Measurements from ENCODE around the gene LRRIQ4.

Gene LRRIQ4

DNA sequence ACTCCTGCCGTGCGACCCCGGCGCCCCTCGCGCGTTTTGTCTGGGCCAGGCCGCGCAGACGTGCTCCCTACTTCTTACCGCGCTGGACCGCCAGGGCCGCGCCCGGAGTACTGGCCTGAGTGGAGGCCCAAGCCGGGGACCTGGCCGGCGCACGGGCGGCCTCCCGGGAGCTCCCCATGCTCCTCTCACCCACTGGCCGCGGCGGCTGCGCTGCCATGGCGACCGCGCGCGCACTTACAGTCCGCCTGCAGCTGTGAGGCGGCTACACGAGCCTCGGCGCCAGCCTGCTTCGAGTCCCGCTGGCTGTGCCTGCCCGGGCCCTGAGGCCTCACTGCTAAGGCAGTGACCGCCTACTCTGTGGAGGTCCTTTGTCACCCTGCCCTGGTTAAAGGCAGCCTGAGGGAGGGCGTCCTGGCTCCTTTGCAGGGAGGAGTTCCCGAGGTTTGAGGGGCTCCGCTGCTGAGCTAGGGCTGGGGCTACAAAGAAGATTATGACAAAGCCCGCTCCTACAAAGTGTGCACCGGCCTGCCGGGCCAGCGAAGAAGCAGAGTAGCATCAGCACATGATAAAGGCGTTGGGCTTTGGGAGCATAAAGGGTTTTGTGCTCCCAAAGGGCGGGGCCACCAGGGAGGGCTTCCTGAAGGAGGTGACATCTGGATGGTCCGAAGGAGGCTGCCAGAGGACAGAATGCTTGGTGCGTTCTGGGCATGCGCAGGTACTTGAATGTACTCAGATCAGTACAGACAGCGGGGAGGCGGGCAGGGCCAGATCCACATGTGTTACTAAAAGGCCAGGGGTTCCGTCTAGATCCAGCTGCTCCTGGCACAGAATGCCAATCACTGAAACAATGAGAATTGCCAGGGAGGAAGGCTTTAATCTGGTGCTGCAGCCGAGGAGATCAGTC lies at the start of gene LRRIQ4, which contains the start of gene LRRC34:
Gene LRRIQ4 (plus strand): TSS at position 539 of the 904 bp plus-strand sequence. CDS start 9,052 bp downstream, outside the sequence.
Gene LRRC34 (minus strand): TSS at position 573 of the 904 bp plus-strand sequence. CDS start 356 bp downstream, at position 217.
- DNase-seq: peak; percentile 69

DNA sequence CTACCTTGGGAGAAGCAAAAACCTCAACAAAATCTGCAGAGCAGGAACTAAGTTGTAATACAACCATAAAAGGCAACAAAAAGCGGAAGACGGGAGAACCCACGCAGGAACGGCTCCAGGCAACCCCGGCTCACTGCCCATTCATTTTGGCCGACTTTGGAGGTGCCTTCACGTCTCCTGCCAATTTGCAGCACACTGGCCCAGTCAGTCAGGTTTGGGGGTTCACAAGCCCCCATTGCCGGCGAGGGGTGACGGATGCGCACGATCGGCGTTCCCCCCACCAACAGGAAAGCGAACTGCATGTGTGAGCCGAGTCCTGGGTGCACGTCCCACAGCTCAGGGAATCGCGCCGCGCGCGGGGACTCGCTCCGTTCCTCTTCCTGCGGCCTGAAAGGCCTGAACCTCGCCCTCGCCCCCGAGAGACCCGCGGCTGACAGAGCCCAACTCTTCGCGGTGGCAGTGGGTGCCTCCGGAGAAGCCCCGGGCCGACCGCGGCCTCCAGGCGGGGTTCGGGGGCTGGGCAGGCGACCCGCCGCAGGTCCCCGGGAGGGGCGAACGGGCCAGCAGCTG lies 48.3 kb upstream of the LRRIQ4 start:
- peak; percentile 70 for DNase-seq

DNA sequence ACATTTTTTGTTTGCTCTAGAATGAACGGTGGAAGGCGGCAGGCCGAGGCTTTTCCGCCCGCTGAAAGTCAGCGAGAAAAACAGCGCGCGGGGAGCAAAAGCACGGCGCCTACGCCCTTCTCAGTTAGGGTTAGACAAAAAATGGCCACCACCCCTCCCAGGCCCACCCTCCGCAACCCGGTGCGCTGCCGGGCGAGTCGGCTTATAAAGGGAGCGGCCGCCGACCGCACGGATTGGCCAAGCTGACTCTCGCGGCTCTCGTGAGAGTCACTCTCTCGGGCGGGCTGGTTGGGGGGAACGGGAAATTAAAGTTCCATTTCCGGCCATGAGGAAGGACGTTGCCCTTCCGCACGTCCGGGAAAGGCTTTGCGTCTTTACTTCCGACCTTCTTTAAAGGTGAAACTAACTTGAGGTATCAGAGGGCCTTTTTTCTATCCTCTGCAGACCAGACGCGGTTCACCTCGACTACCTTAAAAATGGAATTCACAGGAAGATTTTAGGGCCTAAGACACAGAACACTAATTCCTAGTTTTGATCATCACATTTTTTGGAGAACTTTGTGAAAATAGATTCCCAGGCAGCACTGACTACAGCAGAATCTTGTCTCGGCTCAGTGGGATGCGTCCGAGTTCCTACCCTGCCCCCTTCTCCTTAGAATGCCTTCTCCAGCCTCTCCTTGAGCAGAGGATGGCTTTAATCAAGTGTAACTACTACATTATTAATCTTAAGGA lies 47.6 kb upstream of the LRRIQ4 start, which contains the start of gene TERC:
Gene TERC (minus strand): TSS at position 179 of the 731 bp plus-strand sequence.
- DNase-seq: peak; percentile 96

DNA sequence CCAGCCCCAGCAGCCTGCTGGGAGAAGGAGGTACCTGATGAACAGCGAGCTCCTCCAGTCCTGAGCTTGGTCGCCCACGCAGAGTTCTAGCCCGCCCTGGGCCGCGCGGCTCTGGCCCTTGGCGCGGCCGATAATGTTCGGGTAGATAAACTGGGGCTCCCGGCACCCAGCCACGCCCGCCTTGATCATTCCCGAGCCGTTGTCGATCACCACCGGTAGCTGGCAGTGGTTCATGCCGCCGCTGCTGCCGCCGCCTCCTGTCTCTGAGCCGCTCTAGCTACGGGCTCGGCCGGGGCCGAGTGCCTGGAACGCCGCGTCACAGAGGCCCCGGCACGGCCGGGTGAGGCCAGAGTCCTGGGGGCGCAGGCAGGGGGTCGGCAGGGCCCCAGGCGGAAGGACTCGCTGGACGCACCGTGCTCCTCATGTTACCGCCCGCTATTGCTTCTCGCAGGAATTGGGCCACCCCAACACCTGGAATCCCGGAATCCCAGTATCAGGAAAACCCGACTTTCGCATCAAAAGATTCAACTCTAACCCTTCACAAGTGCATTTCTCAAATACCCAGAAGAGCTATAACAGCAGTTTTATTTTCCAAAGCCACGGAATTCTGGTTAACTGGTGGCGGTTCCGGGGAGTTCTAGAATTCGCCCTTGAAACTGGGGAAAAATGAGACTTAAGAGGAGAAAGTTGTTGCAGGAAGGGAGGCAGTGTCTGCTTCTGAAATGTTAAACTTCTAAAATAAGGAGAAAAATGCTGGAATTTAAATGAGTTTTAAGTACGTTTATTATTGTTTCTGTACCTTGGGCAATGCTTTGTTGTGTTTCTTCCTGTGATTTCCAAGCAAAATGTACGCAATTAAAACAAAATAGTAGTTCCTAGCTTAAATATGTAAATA lies 43.1 kb upstream of the LRRIQ4 start, which contains the start of gene ACTRT3:
Gene ACTRT3 (minus strand): TSS at position 275 of the 895 bp plus-strand sequence. CDS start 41 bp downstream, at position 234.
- DNase-seq: peak; percentile 70

DNA sequence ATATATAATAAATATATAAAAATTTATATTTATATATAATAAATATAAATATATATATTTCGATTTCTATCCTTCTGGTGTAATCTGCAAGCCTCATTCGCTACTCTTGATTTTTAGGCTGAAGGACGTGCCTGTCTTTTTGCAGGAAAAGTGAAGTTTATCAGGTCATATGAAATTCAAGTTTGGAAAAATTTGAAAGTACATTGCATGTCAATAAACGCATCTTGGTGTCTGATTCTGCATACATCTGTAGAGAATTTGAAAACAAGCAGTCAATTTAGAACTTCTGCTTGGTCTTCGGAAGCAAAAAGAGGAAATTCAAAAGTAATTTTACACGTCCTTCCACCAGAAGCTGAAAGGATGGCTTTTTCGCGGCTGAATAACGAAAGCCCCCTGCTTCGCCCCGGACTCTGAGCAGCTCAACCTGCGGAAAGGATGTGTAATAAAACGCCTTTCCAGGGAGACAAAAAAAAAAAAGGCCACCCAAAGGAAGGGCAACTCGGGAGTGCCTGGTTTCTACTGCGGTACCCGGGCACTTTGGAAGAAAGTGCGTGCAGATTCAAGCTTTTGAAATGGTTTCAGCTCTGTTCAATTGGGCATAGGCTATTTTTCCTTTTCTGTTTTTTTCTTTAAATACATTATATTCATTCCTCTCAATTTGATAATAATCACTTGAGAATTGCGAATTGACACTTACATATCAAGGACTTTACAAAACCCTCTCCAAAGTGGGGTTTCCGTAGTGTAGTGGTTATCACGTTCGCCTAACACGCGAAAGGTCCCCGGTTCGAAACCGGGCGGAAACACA lies 41.0 kb upstream of the LRRIQ4 start:
- peak; percentile 91 for DNase-seq

DNA sequence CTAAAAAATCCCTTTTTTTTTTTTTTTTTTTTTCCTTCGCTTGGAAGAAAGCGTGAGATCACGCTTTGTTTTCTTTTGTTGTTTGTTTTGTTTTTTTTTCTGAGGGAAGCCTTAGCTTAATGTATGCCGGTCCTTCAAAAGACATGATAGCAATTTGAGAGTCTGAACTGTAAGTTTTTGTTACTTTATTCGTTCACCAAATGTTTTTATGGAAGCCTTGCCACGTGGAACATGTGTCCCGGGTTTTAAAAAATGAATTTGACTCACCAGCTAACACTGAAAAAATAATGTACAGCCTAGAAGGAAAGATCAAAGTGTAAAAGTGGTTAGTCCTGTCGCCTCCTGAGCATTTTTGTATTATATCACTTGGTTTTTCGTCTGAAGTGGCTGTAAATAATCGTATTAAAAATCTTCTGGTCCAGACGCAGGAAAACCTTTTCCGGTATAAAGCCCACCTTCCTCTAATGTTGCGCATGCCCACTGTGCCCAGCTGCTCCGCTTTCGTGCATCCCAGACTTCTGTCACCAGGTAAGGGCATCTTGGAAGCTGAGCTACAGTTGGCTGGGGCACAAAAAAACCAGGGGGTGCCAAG lies 40.3 kb upstream of the LRRIQ4 start:
- no peak for DNase-seq

DNA sequence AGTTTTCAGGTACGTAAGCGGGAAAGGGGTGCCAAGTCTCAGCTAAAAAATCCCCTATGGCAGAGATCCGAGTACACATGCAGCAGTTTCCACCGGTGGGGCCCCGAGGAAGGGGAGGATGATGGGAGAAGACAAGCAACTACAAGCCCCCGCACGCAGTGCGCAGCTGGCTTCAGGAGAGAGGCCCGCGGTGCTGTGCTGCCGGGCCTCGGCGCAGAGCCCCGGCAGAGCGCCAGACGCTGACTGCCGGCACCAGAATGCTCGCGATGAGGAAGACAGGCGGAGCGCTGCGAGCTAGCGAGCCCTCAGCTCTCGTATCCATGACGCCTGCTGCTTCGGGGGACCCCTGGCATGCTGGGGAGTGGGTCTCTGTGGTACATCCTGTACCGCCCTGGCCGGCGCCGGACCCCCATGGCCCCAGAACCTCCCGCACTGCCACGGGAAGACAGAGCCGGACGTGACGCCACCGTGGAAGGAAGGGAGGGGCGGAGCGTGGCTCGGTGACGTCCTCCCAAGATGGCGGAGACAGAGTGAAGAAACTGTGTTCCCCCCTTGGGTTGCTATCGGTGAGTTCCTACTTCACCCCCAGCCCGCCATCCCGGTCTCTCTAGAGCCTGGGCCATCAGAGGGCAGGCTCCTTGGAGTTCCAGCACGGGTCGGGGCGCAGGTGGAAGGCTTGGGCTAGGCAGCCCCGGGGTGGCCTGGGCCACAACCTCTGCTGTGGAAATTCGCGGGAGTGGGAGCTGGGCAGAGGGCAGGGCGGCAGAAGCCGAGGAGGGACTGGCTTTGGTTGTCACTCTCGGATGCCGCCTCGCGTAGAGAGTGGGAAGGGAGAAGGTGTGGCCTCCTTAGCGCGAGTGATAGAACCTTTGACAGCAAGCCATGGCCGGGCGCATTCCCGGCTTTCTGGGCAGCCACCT lies 39.5 kb upstream of the LRRIQ4 start, which contains the start of gene MYNN:
Gene MYNN (plus strand): TSS at position 500 of the 920 bp plus-strand sequence. CDS start 900 bp downstream, outside the sequence.
- peak; percentile 92 for DNase-seq

DNA sequence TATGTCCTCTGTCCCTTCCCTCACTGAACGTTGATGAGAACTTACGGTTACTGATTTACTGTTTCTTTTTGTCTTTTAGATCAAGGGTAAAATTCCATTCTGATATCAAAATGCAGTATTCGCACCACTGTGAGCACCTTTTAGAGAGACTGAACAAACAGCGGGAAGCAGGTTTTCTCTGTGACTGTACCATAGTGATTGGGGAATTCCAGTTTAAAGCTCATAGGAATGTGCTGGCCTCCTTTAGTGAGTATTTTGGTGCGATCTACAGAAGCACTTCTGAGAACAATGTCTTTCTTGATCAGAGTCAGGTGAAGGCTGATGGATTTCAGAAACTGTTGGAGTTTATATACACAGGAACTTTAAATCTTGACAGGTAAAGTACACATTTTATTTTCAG lies 38.5 kb upstream of the LRRIQ4 start:
- DNase-seq: peak; percentile 16

DNA sequence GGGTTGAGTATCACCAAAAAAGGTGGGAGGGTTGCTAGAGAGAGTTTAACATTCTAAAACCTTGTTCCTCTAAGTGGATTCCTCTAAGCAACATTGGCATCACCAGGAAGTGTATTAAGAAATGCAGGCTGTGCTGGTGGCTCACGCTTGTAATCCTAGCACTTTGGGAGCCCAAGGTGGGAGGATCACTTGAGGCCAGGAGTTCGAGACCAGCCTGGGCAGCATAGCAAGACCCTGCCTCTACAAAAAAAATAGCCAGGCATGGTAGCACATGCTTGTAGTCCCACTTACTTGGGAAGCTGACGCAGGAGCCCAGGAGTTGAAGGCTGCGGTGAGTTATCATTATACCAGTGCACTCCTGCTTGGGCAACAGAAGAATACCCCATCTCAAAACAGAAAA lies 34.8 kb upstream of the LRRIQ4 start:
- no peak for DNase-seq

DNA sequence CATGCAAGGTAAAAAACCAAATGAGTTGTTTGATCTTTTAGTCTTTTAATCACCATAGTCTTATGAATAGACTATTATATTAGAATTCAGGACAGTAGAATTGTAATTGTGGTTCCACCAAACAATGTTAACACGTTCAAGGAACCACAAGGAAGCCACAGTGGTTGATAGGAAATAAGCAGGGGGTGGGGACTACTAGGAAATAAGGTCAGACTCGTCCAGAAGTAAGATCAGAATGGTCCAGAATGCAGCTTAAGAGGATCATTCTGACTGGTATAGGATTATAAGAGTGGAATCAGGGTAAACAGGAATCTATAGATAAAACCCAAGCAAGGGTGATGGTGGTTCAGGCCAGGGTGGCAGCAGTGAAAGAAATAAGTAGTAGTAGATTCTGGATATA lies 31.9 kb upstream of the LRRIQ4 start:
- no peak for DNase-seq

DNA sequence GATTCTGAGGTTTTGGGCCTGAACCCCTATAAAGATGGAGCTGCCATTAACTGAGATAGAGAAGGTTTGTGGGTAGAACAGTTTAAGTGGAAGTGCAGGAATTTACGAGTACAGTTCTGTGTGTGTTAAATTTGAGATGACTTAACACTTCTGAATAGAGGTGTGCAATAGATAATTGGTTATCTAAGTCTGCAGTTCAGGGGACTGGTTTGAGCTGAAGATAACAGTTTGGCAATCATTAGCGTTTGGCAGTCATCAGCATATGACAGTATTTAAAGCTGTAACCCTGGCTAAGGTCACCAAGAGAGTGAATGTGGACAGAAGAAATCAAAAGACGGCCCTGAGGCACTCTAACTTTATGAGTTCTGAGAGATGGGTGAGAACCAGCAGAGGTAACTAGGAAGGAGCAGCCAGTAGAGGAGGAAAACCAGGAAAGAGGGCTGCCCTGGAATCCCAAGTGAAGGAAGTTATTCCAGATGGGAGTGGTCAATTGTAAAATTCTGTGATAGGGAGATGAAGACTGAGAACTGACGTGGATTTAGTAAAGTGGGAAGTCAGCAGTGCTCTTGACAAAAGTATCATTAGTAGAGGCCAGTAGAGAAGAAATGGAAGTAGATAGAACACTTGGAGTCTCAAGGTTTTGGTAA lies 31.3 kb upstream of the LRRIQ4 start:
- no peak for DNase-seq

DNA sequence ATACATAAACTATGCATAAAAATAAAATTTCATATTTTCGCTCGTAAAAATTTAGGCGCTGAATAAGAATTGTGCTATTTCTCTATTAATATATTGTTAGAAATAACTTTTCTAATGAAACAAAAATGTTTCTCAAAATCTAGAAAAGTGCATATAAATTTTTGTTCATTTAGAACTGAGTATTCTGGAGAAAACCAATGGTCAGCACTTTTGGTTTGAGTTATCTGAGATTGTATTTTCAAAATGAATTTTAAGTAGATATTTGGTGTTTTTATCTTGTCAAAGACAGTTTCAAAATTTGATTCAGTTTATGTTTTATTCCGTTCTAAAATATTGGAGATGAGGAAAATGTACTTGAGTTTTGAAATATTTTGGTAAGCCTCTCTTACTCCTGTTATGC lies 25.6 kb upstream of the LRRIQ4 start:
- DNase-seq: no peak

DNA sequence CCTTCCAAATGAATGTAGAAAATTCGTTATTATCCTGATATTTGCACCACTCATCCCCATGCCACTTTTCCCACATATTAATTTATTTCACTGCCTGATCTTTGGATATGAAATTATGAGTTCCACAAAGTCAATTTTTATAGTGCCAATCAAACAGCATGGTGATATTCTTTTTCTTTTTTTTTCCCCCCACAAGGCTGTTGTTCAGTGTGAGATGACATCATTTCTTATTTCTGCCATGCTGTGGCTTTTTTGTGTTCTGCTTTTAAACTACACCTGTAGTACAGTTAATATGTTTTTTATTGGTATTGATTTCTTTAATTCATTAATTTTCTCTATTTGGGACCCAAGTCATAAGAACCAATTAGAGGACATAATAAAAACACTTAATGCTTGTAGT lies 24.9 kb upstream of the LRRIQ4 start:
- DNase-seq: no peak

DNA sequence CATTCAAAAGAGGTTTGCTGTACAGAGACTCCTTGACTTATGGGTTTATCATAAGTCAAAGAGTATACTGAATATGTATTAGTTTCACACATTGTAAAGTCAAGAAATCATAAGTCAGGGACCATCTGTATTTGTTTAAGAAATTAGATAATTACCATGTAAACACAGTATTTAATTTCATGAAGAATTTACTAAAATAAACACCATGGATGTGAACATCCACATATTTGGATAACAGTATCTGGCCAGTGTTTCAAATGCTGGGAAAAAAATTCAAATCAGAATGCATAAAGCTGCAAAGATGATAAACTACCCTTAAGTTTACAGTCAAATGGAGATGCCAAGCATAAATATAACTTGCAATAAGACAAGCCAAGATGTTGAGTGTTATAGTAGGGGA lies 22.5 kb upstream of the LRRIQ4 start:
- no peak for DNase-seq

DNA sequence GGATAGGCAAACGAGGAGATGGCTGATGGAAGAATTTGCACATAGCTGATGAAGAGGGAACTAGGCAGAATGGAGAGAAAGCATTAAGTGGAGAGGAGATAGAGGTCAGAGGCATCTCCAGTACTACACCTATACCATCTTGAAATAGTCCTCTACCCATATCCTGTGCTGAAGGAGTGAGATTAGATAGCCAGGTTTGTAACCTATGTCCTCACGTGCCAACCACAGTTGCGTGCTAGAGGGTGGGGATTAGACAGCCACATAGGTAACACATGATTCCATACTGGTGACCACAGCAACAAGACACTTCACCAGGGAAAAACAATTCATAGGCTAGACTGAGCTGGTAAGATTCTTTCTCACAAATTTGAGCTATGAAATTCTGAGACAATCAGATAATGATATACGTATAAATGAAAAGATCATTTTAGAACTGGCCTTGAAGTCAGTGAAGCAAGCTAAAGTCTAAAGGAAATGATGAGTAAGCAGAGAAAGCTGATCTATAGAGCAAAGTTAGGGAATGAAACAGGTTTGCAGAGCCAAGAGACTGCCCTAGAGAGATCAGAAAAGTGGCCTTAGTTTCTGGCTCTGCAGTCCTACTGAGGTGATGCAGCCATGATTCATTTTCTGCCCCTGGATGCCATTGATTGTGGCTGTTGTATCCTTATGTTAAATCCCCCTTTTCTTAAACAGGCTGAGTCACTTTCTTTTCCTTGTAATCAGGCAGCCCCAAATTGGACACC lies 21.8 kb upstream of the LRRIQ4 start:
- DNase-seq: no peak

DNA sequence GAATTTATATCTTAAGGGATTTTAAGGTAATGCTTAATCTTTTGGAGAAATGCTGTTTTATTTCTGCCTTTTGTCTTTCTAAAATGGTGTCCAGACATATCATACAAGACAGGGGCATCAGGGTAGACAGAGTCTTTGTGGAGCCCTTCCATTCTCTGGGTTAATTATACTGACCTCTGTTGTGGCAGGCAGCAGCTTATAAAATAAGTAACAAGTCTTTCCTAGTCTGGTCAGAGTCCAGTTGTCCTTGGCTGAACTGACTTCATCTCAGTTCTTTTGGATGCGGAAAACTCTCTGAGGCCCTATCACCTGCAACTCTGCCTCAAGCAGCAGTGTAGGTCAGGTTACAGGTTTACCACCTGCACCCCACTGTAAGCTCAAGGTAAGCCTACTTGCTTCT lies 20.3 kb upstream of the LRRIQ4 start:
- DNase-seq: no peak

DNA sequence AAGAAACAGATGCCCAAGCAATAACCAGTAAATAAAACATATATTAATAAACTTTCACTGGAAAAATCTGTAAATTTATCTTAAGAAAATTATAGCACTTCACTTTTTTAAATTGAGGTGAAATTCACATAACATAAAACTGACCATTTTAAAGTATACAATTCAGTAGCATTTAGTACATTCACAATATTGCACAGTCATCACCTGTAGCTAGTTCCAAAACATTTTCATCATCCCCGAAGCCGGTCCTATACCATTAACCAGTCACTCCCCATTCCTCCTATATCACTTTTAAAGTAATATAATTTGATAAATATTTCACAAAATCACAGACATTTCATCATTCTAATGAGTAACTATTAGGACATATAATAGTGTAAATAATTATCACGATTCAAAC lies 8.0 kb upstream of the LRRIQ4 start:
- no peak for DNase-seq

DNA sequence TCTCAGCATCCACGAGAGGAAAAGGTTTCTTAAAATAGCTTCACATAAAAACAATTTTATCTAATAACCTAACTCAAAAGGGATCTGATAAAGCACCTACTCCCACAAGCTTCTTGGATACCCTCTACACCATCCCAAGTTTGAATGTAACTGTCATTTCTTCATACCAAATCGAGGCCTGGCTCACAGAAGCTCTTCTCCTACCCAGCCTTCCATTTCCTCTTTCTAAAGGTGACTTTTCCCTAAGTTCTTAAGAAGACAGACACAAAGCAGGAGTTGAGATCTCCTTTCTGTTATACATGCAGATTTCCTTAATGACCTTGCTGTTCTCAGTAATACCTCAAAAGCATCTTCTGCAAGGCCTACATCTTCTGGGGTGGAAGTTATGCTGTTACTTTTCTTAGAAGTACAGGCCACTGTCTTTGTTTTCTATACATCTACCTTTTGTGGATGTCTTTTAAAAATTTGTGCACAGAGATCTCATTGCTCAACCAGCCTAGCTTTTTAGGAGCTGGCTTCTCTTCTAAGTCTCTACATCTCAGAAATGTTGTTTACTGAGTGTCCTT lies 3.4 kb upstream of the LRRIQ4 start:
- DNase-seq: no peak
